Bronchial epithelial cell (primary cell): ENCODE measurements around the gene C2orf74. TPM values are rescaled to one million over a fixed set of nuclear protein-coding genes. Genes with fewer than 3 reads are reported as not detected.

ENCODE experiments used
- DNase-seq: peaks from one replicate; pipeline ENCODE4 v3.0.0-alpha.2; 2010; ENCODE audit warnings: low read depth
- FAIRE-seq: peaks from 2 replicates; lab custom pipeline; 2011; peaks lifted over from hg19 to GRCh38; lab: Jason Lieb, UNC
- H3K27me3 ChIP-seq: 2 replicates; pipeline ENCODE4 v1.5.1; 2011; ENCODE audit warnings: low read length; ENCODE audit not compliant: control insufficient read depth, insufficient read depth
- H3K36me3 ChIP-seq: 2 replicates; pipeline ENCODE4 v1.5.1; 2011; ENCODE audit warnings: low read length; ENCODE audit not compliant: control insufficient read depth, insufficient read depth
- H3K4me3 ChIP-seq: 2 replicates; pipeline ENCODE4 v1.5.1; 2011; ENCODE audit warnings: mild to moderate bottlenecking, low read depth, low read length, control low read depth
- total RNA-seq: library from RNA; depleted of rRNA; stranded (reverse); fragments of >200 nt; gene quantifications from 2 replicates; pipeline ENCODE4 v1.2.1, GENCODE V29; 2014
- TF ChIP-seq, protein P1 (sequence below): IDR thresholded peaks from 2 replicates; pipeline ENCODE4 v1.5.1; 2011; ENCODE audit warnings: mild to moderate bottlenecking, moderate library complexity, low read length, control low read depth, inconsistent platforms; ENCODE audit not compliant: insufficient read depth, severe bottlenecking

Gene C2orf74
- total RNA-seq, 1 donor from 2014 or later: 10.0 TPM

DNA sequence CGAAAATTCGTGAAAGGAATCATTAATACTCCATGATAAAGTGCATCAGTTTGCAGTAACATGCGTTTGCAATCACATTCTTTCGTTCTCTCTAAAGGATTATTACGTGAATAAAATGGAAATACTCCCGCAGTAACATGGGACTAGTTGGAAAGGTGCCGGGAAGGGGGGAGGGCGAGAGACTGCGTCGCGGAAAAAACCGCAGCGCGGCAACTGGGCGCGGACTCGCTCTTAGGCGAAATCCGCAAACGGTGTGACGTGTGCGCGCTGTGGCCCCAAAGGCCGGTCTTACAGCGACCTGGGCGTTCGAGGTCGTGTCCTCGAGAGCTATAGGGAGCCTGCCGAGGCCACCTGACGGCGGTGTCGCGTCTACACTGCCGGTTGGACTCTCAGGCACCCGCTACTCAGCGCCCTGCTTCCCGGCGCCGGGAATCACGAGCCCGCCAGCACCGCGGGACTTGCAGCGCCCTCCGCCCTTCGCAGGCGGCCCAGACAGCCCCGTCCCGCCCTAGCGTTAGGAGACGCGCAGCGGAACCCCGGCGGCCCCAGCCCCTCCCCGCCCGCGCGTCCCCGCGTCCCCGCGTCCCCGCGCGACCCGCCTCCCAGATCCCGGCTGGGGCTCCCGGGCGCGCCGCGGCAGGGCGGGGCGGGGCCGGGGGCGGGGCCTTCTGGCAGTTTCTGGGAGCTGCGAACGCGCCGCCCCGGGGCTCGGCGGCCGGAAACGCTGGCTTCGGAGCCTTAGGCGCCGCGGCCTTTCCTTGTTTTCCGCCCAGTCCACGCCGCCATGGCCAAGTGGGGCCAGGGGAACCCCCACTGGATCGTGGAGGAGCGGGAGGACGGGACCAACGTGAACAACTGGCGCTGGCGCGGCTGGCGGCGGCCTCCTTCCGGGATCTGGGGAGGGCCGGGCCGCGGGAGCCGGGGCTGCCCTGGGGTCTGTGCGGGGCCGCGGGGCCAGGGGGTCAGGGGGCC is 15.1 kb downstream of the C2orf74 start:
- no peaks in the 10 kb centered on the region for H3K27me3 ChIP-seq
- H3K36me3 ChIP-seq: peaks cover 8% of the 10 kb centered on the region
- H3K4me3 ChIP-seq: peak overlapping the region; percentile 72
- FAIRE-seq (no peak), DNase-seq (peak; percentile 71)
- TF ChIP-seq, protein P1, sequence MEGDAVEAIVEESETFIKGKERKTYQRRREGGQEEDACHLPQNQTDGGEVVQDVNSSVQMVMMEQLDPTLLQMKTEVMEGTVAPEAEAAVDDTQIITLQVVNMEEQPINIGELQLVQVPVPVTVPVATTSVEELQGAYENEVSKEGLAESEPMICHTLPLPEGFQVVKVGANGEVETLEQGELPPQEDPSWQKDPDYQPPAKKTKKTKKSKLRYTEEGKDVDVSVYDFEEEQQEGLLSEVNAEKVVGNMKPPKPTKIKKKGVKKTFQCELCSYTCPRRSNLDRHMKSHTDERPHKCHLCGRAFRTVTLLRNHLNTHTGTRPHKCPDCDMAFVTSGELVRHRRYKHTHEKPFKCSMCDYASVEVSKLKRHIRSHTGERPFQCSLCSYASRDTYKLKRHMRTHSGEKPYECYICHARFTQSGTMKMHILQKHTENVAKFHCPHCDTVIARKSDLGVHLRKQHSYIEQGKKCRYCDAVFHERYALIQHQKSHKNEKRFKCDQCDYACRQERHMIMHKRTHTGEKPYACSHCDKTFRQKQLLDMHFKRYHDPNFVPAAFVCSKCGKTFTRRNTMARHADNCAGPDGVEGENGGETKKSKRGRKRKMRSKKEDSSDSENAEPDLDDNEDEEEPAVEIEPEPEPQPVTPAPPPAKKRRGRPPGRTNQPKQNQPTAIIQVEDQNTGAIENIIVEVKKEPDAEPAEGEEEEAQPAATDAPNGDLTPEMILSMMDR: no peak

DNA sequence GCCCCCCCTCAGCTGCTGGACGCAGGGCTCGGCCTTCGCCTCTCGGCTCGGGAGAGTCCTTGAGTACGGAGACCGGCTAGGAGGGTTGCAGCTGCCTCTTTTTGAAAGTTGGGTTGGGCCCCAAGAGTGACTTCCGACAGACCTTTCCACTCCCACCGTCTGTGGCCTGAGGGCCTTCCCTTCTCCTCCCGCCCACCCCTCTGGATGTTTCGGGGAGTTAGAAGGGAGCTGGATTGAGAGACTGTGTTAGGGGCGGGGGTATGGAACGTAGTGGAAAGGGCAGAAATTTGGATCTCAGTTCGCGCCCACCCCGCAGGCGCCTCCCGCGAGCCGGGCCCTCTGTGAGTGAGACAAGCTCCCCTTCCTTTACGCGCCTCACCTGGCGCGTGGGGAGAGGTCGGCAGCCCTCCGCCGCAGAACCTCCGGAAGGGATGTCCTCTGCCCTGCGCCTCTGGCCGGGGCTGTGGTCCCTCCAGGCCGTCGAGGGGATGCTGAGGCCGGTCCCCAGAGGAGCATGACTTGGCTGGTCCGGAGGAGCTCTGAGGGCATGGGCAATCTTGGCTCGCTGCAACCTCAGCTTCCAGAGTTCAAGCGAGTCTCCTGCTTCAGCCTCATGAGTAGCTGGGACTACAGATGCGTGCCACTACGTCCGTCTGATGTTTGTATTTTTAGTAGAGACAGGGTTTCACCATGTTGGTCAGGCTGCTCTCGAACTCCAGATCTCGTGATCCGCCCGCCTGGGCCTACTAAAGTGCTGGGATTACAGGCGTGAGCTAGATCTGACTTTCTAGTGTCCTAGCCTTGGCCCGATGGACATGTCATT is 15.9 kb downstream of the C2orf74 start:
- peak overlapping the region; percentile 72 for H3K4me3 ChIP-seq
- FAIRE-seq: no peak
- TF ChIP-seq, protein P1: no peak
- no peaks in the 10 kb centered on the region for H3K27me3 ChIP-seq
- H3K36me3 ChIP-seq: peaks cover 13% of the 10 kb centered on the region
- no peak for DNase-seq

DNA sequence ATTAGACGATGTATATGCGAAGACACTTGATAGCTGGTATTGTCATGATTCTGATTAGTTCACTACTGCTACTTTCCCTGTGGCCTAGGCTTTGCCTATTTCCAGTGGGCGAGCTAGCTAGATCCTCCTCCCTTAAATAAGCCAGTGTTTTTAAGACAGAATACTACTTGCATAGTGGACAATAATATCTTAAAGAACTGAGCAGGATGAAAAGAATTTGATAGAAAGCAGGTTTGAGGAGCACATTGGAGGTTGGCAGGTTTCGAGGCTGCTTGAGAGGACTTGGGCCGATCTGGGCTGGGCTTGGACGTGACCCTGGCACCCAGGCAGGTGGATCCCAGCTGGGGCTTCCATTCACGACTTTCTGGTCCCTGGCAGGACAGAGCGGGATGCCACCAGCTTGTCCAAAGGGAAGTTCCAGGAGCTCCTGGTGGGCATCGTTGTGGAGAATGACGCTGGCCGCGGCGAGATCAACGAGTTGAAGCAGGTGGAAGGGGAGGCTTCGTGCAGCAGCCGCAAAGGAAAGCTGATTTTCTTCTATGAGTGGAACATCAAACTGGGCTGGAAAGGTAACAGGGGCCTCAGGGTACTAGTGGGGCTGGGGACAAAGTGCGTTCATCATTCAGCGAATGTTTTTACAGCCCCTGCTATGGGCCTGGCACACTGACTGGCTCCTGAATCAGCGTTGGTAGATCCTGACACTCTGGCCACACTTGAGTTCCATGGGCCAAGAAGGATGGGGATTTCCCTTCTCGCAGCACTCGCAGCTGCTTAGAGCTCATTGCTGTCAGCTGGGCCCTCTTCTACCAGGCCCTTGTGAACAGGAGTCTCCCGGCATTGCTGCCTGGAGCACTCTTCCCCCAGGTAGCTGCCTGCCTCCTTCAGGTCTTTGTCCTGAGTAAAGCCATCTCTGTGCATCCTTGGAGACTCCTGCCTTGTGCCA is 16.9 kb downstream of the C2orf74 start:
- no peak overlapping the region for H3K4me3 ChIP-seq
- TF ChIP-seq, protein P1: no peak
- FAIRE-seq: no peak
- no peaks in the 10 kb centered on the region for H3K27me3 ChIP-seq
- peak; percentile 23 for DNase-seq
- peaks cover 16% of the 10 kb centered on the region for H3K36me3 ChIP-seq

DNA sequence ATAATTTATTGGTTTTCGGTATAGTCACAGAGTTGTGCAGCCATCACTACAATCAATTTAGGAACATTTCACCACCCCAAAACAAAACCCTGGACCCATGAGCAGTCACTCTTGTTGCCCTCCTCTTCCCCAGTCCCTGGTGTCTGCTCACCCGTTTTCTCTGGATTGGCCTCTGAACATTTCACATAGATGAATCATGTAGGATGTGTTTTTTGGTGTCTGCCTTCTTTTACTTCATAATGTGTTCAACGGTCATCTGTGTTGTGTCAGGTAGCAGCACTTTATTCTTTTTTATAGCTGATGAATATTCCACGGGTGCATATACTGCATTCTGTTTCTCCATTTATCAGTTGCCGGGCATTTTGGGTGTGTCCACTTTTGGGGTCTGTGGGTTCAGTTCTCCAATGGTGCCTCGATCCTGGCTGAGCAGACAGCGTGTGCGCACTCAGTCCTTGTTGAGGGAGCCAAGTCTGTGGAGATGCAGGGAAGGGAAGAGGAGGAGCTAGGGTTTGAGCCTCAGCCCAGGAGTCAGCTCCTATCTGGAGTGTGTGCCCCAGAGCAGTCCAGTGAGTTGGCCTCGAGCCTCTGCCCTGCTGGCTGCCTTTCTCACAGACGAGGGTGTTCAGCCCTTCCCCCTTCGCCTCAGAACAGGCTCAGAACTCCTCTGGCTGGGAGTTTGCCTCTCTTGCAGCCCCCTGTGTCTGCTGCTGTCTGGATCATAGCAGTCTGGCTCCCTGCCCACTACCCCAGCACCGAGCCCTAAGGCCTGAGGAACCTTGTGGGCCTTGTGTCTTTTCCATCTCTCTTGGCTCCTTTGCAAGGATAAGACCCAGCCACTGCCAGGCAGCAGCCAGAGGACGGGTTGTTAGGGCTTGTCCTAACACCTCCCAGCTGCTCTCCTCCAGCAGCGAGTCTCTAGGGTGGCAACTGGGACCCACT is 18.0 kb downstream of the C2orf74 start:
- Histone ChIP-seq H3K4me3 (no peak overlapping the region), H3K36me3 (peaks cover 19% of the 10 kb centered on the region), H3K27me3 (no peaks in the 10 kb centered on the region)
- peak; percentile 43 for DNase-seq
- TF ChIP-seq, protein P1: no peak
- no peak for FAIRE-seq

DNA sequence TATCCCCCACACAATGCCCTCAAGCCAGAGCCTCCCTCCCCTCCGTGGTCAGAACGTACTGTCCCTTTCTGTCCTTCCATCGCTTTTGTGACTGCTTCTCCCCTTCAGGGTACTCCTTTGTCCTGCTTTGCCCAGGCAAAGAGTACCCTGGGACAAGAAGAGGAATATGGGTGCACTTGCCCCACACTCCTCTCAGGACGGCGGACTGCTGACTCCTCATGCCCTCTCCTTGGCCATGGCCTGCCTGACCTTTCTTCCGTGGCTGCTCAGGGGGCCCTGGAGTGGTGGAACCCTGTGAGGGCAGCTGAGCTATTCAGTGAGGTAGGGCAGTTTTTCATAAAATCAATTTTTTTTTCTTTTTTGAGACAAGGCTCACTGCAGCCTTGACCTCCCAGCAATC is 18.7 kb downstream of the C2orf74 start:
- TF ChIP-seq, protein P1: no peak
- Histone ChIP-seq H3K4me3 (no peak overlapping the region), H3K36me3 (peaks cover 19% of the 10 kb centered on the region), H3K27me3 (no peaks in the 10 kb centered on the region)
- DNase-seq: no peak
- FAIRE-seq: no peak
